ENCODE measurements around the gene ST7.

GRCh38 chr7:116968631-116969030 is 15.3 kb downstream of the ST7 start:
- no peak for TF ChIP-seq GATA3 (IDR thresholded peaks at IDR 0.05; ENCODE audit: low read depth, low read length)
- TF ChIP-seq GATA2 (IDR thresholded peaks at IDR 0.05; ENCODE audit: low read depth, low read length) = no peak

All from SH-SY5Y (cell line).